Mononuclear cell (primary cell): ENCODE results near the gene HCAR2. TPM values are rescaled to one million over a fixed set of nuclear protein-coding genes. Genes with fewer than 3 reads are reported as not detected.
A peak's percentile ranks its signal among the peaks of the same experiment; 100 is the strongest.
"Not testable (repeated sequence)": the region's sequence is repeated elsewhere in the genome, so short reads cannot be mapped to it uniquely, and the experiment has no call there.

Source experiments
- H3K27me3 ChIP-seq: 2 replicates; pipeline ENCODE4 v1.6.0; 2011; ENCODE audit warnings: low read length, control low read depth; ENCODE audit not compliant: insufficient read depth
- H3K4me1 ChIP-seq: 2 replicates; pipeline ENCODE4 v1.5.1; 2011; ENCODE audit warnings: mild to moderate bottlenecking, low read length, control low read depth; ENCODE audit not compliant: insufficient read depth
- H3K4me3 ChIP-seq: 2 replicates; pipeline ENCODE4 v1.5.1; 2011; ENCODE audit warnings: mild to moderate bottlenecking, low read length, moderate library complexity
- H3K9me3 ChIP-seq: 2 replicates; pipeline ENCODE4 v1.5.1; 2011; ENCODE audit warnings: low read depth, mild to moderate bottlenecking, control low read depth, low read length
- total RNA-seq: library from RNA; depleted of rRNA; stranded (reverse); fragments of >200 nt; gene quantifications from one replicate; pipeline ENCODE4 v1.2.3, GENCODE V29; 2012

The HCAR2 gene
- total RNA-seq, 1 donor: 15.4 TPM

DNA sequence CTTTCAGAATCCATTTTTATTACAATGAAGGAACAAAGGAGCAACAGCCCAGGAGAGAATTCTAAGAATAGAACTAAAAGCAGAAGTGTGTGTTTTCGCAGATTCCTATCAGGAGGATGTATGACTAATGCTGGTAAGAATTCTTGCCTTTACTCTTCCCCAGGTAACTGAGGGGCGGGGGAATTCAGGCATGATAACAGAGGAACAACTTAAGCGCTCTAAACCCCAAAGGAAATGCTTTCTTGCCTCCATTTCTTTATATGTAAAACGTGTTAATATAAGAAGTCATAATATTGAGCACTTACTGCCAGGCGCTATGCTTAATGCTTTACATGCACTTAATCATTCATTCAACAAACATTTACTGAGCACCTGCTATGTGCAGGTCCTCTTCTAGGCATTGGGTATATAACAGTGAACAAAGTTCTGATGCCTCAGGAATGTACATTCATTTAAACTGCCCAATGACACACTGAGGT, 23.0 kb upstream of the HCAR2 start:
- H3K9me3 ChIP-seq: no peaks in the 10 kb centered on the region
- no peak overlapping the region for H3K4me3 ChIP-seq
- H3K27me3 ChIP-seq: no peaks in the 10 kb centered on the region
- peaks cover 53% of the 10 kb centered on the region for H3K4me1 ChIP-seq

- Histone ChIP-seq H3K9me3 (no peaks in the 10 kb centered on the region), H3K4me3 (no peak overlapping the region), H3K27me3 (no peaks in the 10 kb centered on the region), H3K4me1 (peaks cover 49% of the 10 kb centered on the region)
Observed at GRCh38 chr12:122725452-122726079, 22.4 kb upstream of the HCAR2 start.

DNA sequence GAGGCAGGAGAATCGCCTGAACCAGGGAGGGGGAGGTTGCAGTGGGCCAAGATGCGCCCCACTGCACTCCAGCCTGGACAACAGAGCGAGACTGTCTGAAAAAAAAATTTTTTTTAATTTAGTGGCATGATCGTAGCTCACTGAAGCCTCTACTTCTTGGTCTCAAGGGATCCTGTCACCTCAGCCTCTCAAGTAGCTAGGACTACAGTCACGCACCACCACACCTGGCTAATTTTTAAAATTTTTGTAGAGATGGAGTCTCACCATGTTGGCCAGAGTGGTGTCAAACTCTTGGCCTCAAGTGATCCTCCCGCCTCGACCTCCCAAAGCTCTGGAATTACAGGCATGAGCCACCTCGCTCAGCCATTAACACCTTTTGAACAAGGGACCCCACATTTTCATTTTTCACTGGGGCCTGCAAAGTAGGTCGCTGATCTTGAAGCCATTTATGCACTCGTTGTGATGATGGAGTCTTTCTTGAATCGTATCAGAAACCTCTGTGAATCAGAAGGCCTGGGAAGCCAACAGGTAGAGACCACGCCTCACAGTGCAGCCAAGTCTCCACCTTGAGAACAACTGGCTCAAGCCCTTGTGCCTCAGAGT, 21.6 kb upstream of the HCAR2 start:
- H3K4me3 ChIP-seq: no peak overlapping the region
- no peaks in the 10 kb centered on the region for H3K27me3 ChIP-seq
- H3K4me1 ChIP-seq: peaks cover 52% of the 10 kb centered on the region
- H3K9me3 ChIP-seq: no peaks in the 10 kb centered on the region

DNA sequence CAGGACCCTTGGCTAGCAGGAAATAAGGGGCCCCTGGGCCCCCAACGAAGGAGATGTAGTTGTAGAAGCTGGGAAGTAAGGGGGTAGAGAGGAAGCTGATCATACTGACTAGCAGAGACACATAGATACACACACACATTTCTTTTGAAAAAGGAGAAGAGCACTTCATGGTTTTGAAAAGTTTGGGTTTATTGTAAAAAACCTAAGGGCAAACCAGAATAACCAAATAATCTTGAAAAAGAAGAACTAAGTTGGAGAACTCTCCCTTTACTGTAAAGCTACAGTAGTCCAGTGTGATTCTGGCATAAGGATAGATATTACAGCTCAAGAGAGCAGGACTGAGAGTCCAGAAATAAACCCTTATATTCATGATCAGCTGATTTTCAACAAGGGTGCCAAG, 19.2 kb upstream of the HCAR2 start:
- H3K4me1 ChIP-seq: peaks cover 54% of the 10 kb centered on the region

GRCh38 chr12:122721057-122721545, 17.9 kb upstream of the HCAR2 start:
- Histone ChIP-seq H3K9me3 (no peaks in the 10 kb centered on the region), H3K27me3 (no peaks in the 10 kb centered on the region), H3K4me3 (no peak overlapping the region), H3K4me1 (peaks cover 48% of the 10 kb centered on the region)

More for the DNA sequence above, 19.2 kb upstream of the HCAR2 start:
- Histone ChIP-seq H3K4me3 (no peak overlapping the region), H3K9me3 (no peaks in the 10 kb centered on the region), H3K27me3 (no peaks in the 10 kb centered on the region)

DNA sequence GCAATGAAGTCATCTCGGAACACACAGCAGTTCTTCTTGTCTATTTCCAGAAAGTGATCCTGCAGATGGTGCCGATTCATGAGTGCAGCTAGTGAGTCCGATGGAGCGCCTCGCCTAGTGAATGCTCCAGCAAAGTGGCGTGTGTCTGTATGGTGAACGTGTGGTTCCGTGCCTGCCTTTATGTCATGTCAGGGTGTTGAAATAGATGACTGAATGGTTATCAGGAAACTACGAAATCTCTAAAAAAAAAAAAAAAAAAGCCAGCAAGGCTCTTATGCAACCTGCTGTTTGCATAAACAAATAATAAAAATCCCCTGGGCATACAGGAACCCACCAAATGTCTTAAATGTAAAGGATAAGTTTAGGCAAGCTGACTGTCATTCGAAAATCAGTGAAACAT, 13.5 kb upstream of the HCAR2 start, which contains the start of gene HCAR3:
TSS of gene HCAR3 (minus strand) at position 154 of the 400 bp plus-strand sequence. CDS start at position 80, 74 bp downstream.
- Histone ChIP-seq H3K4me1 (peaks cover 21% of the 10 kb centered on the region), H3K4me3 (peak within 1 kb of the TSS; percentile 28)
- not testable (repeated sequence) for H3K9me3 ChIP-seq, H3K27me3 ChIP-seq

GRCh38 chr12:122715211-122715610, 12.1 kb upstream of the HCAR2 start:
- peaks cover 24% of the 10 kb centered on the region for H3K4me1 ChIP-seq
- H3K9me3 ChIP-seq, H3K27me3 ChIP-seq: not testable (repeated sequence)
- H3K4me3 ChIP-seq: peak overlapping the region; percentile 31

GRCh38 chr12:122713491-122714188, 10.5 kb upstream of the HCAR2 start:
- peaks cover 17% of the 10 kb centered on the region for H3K4me1 ChIP-seq
- H3K27me3 ChIP-seq, H3K4me3 ChIP-seq, H3K9me3 ChIP-seq: not testable (repeated sequence)

DNA sequence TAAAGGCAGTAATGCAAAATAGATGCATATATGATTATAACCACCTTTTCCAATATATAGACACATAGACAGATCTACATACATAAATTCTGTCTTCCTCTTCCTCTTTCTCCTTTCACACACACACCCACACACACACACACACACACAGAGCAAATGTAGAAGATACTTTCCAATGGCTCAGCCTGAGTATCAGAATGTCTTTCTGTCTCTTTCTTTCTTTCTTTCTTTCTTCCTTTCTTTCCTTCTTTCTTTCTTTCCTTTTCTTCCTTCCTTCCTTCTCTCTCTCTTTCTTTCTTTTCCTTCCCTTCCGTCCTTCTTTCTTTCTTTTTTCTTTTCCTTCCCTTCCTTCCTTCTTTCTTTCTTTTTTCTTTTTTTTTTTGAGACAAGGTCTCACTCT, 8.1 kb upstream of the HCAR2 start:
- not testable (repeated sequence) for H3K9me3 ChIP-seq, H3K4me3 ChIP-seq, H3K27me3 ChIP-seq
- H3K4me1 ChIP-seq: peaks cover 15% of the 10 kb centered on the region

DNA sequence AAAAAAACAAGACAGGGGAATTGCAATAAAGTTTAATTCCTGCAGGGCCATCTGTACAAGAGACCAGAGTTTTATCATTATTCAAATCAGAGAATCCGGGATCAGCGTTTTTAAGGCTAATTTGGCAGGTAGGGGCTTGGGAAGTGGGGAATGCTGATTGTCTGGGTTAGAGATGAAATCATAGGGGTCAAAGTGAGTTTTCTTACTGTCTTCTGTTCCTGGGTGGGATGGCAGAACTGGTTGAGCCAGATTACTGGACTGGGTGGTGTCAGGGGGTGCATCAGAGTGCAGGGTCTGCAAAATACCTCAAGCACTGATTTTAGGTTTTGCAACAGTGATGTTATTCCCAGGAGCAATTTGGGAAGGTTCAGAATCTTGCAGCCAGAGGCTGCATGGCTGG, 7.2 kb upstream of the HCAR2 start:
- not testable (repeated sequence) for H3K4me3 ChIP-seq, H3K27me3 ChIP-seq, H3K9me3 ChIP-seq
- H3K4me1 ChIP-seq: peaks cover 11% of the 10 kb centered on the region

DNA sequence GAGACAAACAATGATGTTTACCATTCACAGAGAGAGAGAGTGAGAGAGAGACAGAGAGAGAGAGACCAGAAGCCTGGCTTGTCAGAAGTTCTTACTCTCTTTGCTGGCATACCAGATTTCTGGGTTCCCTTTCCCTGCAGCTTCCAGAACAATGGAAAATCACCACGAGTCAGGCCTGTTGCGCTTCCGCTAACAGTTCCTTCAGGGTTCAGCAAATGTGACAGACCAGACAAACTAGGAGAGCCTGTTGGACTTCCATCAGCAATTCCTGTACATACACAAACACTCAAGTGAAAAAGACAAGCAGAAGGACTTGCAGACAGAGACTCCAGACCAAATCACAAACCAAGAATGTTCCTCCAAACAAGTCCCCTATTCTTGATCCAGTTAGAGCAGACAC, 6.1 kb upstream of the HCAR2 start:
- peaks cover 11% of the 10 kb centered on the region for H3K4me1 ChIP-seq
- H3K9me3 ChIP-seq, H3K27me3 ChIP-seq, H3K4me3 ChIP-seq: not testable (repeated sequence)

- H3K4me3 ChIP-seq, H3K27me3 ChIP-seq, H3K9me3 ChIP-seq: not testable (repeated sequence)
- peaks cover 18% of the 10 kb centered on the region for H3K4me1 ChIP-seq
Observed at GRCh38 chr12:122703841-122704240, 684 bp upstream of the HCAR2 start.

- peaks cover 18% of the 10 kb centered on the region for H3K4me1 ChIP-seq
- not testable (repeated sequence) for H3K27me3 ChIP-seq, H3K9me3 ChIP-seq
- peak overlapping the region; percentile 2 for H3K4me3 ChIP-seq
Observed at GRCh38 chr12:122701481-122701880, 1.7 kb downstream of the HCAR2 start.

GRCh38 chr12:122700038-122700710, 3.0 kb downstream of the HCAR2 start:
- H3K27me3 ChIP-seq, H3K9me3 ChIP-seq, H3K4me3 ChIP-seq: not testable (repeated sequence)
- peaks cover 18% of the 10 kb centered on the region for H3K4me1 ChIP-seq

DNA sequence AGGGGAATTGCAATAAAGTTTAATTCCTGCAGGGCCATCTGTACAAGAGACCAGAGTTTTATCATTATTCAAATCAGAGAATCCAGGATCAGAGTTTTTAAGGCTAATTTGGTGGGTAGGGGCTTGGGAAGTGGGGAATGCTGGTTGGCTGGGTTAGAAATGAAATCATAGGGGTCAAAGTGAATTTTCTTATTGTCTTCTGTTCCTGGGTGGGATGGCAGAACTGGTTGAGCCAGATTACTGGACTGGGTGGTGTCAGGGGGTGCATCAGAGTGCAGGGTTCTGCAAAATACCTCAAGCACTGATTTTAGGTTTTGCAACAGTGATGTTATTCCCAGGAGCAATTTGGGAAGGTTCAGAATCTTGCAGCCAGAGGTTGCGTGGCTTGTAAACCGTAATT, 6.2 kb downstream of the HCAR2 start:
- not testable (repeated sequence) for H3K9me3 ChIP-seq, H3K4me3 ChIP-seq, H3K4me1 ChIP-seq, H3K27me3 ChIP-seq
